ENCODE results near the gene SLC4A1.

DNA sequence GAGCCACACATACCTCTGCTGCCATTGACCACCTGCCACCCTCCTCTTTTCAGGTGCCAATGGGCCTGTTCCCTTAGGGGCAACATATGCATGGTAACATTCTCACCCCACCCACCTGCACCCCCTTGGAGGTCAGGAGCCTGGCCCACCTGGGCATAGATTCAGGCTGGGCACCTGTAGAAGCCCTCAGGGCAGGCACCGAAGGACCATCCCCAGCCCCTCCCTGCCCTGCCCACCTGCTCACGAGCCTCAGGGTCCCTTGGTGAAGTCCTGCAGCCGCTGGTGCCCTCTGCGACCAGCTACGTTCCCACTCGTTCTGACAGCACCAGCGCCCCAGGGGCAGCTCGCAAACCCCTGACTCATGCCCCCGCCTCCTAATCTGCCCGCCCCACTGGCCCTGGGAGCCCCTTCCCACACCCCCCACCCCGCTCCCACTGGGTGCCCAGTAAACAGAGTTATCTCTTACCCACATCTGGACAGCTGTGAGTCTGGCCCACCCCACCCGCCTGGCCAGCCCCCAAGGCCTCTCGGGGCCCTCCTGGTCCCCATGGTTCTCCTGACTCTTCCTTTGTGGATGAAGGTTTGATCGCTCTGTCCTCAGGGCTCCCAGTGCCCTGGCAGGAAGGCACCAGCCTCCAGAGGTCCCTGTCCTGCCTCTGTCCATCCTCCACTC, at the start of gene SLC4A1:
- TF ChIP-seq TAF1 (IDR thresholded peaks at IDR 0.05; ENCODE audit: borderline replicate concordance, low read depth, low read length) = no peak
- TF ChIP-seq, protein P1, sequence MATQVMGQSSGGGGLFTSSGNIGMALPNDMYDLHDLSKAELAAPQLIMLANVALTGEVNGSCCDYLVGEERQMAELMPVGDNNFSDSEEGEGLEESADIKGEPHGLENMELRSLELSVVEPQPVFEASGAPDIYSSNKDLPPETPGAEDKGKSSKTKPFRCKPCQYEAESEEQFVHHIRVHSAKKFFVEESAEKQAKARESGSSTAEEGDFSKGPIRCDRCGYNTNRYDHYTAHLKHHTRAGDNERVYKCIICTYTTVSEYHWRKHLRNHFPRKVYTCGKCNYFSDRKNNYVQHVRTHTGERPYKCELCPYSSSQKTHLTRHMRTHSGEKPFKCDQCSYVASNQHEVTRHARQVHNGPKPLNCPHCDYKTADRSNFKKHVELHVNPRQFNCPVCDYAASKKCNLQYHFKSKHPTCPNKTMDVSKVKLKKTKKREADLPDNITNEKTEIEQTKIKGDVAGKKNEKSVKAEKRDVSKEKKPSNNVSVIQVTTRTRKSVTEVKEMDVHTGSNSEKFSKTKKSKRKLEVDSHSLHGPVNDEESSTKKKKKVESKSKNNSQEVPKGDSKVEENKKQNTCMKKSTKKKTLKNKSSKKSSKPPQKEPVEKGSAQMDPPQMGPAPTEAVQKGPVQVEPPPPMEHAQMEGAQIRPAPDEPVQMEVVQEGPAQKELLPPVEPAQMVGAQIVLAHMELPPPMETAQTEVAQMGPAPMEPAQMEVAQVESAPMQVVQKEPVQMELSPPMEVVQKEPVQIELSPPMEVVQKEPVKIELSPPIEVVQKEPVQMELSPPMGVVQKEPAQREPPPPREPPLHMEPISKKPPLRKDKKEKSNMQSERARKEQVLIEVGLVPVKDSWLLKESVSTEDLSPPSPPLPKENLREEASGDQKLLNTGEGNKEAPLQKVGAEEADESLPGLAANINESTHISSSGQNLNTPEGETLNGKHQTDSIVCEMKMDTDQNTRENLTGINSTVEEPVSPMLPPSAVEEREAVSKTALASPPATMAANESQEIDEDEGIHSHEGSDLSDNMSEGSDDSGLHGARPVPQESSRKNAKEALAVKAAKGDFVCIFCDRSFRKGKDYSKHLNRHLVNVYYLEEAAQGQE (IDR thresholded peaks at IDR 0.05; ENCODE audit: low read depth, low read length) = no peak
- no peak for TF ChIP-seq SIN3A (IDR thresholded peaks at IDR 0.05; ENCODE audit: borderline replicate concordance, low read depth, low read length)
- no peak for TF ChIP-seq GATA2 (CRISPR knock-in tag; IDR thresholded peaks at IDR 0.05)
- TF ChIP-seq EZH2phosphoT487 (IDR thresholded peaks at IDR 0.05; ENCODE audit: borderline replicate concordance, low read depth) = no peak
- TF ChIP-seq FOXM1 (IDR thresholded peaks at IDR 0.05; ENCODE audit: low read depth) = no peak
- TF ChIP-seq RFX5 (IDR thresholded peaks at IDR 0.05; ENCODE audit: low read length) = no peak
- no peak for TF ChIP-seq GABPA (IDR thresholded peaks at IDR 0.05; ENCODE audit: low read depth)
- no peak for TF ChIP-seq RXRA (IDR thresholded peaks at IDR 0.05; ENCODE audit: borderline replicate concordance, low read depth)
- no peak for TF ChIP-seq MEF2A (IDR thresholded peaks at IDR 0.05; ENCODE audit: borderline replicate concordance, low read depth)
